H1 (cell line): ENCODE results near the gene PRKG2. TPM values are rescaled to one million over a fixed set of nuclear protein-coding genes. Genes with fewer than 3 reads are reported as not detected.

Experiments
- CTCF ChIA-PET: fragments of 300-600 bp; sonication (Branson Sonifier 250); formaldehyde crosslinking; loops from one replicate; lab custom pipeline; 2021; ENCODE audit not compliant: partially characterized antibody; lab: Charles Lee
- POLR2A ChIA-PET: fragments of 300-600 bp; sonication (Branson Sonifier 250); formaldehyde crosslinking; loops from one replicate; lab custom pipeline; 2021; ENCODE audit warnings: inconsistent platforms; ENCODE audit not compliant: partially characterized antibody; lab: Charles Lee
- DNase-seq, 2 experiments: peaks; one replicate each; pipeline versions ENCODE4 v3.0.0 to v3.0.0-alpha.2; 2010 to 2022; ENCODE audit warnings: low spot score in 2 of 2, low read depth in 1 of 2, mixed read lengths in 1 of 2
- FAIRE-seq: peaks from 2 replicates; lab custom pipeline; 2011; peaks lifted over from hg19 to GRCh38; lab: Jason Lieb, UNC
- H2AFZ ChIP-seq: 2 replicates; pipeline ENCODE4 v1.8.1; 2012; ENCODE audit warnings: low read length, inconsistent platforms
- H2AK5ac ChIP-seq: 2 replicates; pipeline ENCODE4 v1.6.1; 2013; ENCODE audit warnings: low read depth, low read length
- H2BK120ac ChIP-seq: replicated peaks from 2 replicates; pipeline ENCODE3; 2013; ENCODE audit warnings: low read depth, low read length, inconsistent platforms
- H2BK12ac ChIP-seq: 2 replicates; pipeline ENCODE4 v1.6.1; 2013; ENCODE audit warnings: low read depth, low read length
- H2BK15ac ChIP-seq: 2 replicates; pipeline ENCODE4 v1.6.1; 2013; ENCODE audit warnings: low read length
- H2BK20ac ChIP-seq: 2 replicates; pipeline ENCODE4 v1.6.1; 2013; ENCODE audit warnings: low read length
- H2BK5ac ChIP-seq: 2 replicates; pipeline ENCODE4 v1.6.1; 2013; ENCODE audit warnings: low read depth, low read length
- H3K14ac ChIP-seq: 2 replicates; pipeline ENCODE4 v1.6.1; 2013; ENCODE audit warnings: inconsistent platforms; ENCODE audit not compliant: insufficient read length
- H3K18ac ChIP-seq: 2 replicates; pipeline ENCODE4 v1.6.1; 2013; ENCODE audit warnings: low read length; ENCODE audit errors: extremely low read depth
- H3K23ac ChIP-seq: 2 replicates; pipeline ENCODE4 v1.6.1; 2013; ENCODE audit warnings: inconsistent platforms; ENCODE audit not compliant: insufficient read length
- H3K23me2 ChIP-seq: 2 replicates; pipeline ENCODE4 v1.6.1; 2013; ENCODE audit warnings: low read depth, low read length
- H3K27ac ChIP-seq: 2 replicates; pipeline ENCODE4 v1.6.1; 2011; ENCODE audit warnings: low read depth, low read length, inconsistent platforms
- H3K27me3 ChIP-seq, 4 experiments: replicated peaks in 1 of 4; 1 replicate in 1 of 4; 2 replicates in 3 of 4; pipeline versions ENCODE4 v1.6.1 to v1.8.1; 2011 to 2013; ENCODE audit warnings: low read length in 3 of 4, mild to moderate bottlenecking in 3 of 4, inconsistent platforms in 2 of 4, mixed read lengths in 2 of 4, moderate library complexity in 1 of 4; ENCODE audit not compliant: control insufficient read depth in 3 of 4, insufficient read depth in 3 of 4; ENCODE audit errors: extremely low read depth in 1 of 4
- H3K36me3 ChIP-seq, 4 experiments: 2 replicates each; pipeline versions ENCODE4 v1.6.1 to v1.8.1; 2011 to 2013; ENCODE audit warnings: mild to moderate bottlenecking in 4 of 4, low read length in 3 of 4, moderate library complexity in 2 of 4, control low read depth in 1 of 4, inconsistent platforms in 1 of 4; ENCODE audit not compliant: insufficient read depth in 4 of 4, control insufficient read depth in 2 of 4
- H3K4ac ChIP-seq: replicated peaks from 2 replicates; pipeline ENCODE3; 2013; ENCODE audit warnings: low read length, low read depth, mixed read lengths, inconsistent platforms; ENCODE audit not compliant: insufficient read length
- H3K4me1 ChIP-seq, 4 experiments: replicated peaks in 1 of 4; 1 replicate in 1 of 4; 2 replicates in 3 of 4; pipeline versions ENCODE4 v1.6.1 to v1.8.1; 2011 to 2013; ENCODE audit warnings: low read length in 3 of 4, inconsistent platforms in 2 of 4, mixed read lengths in 1 of 4; ENCODE audit not compliant: insufficient read depth in 4 of 4, control insufficient read depth in 3 of 4
- H3K4me2 ChIP-seq, 2 experiments: 2 replicates each; pipeline versions ENCODE4 v1.6.1 to v1.8.1; 2011 to 2013; ENCODE audit warnings: low read depth in 2 of 2, low read length in 2 of 2, control low read depth in 1 of 2, inconsistent platforms in 1 of 2, mild to moderate bottlenecking in 1 of 2; ENCODE audit not compliant: insufficient read depth in 1 of 2
- H3K4me3 ChIP-seq, 4 experiments: fragments of 200-600, 300-600 bp in 1 of 4; sonication (generic), shearing (Covaris generic), sonication (Bioruptor Twin) in 1 of 4; 2 replicates each; pipeline versions ENCODE4 v1.5.1 to v1.8.1; 2011 to 2016; ENCODE audit warnings: low read length in 4 of 4, low read depth in 3 of 4, control low read depth in 2 of 4, inconsistent platforms in 2 of 4, mild to moderate bottlenecking in 2 of 4, mixed read lengths in 1 of 4, moderate library complexity in 1 of 4; ENCODE audit not compliant: insufficient read depth in 2 of 4; ENCODE audit errors: extremely low read depth in 1 of 4
- H3K56ac ChIP-seq: replicated peaks from 2 replicates; pipeline ENCODE3; 2013; ENCODE audit warnings: low read depth, mild to moderate bottlenecking, mixed read lengths, low read length, inconsistent platforms; ENCODE audit not compliant: insufficient read length
- H3K79me1 ChIP-seq: 2 replicates; pipeline ENCODE4 v1.6.1; 2013; ENCODE audit warnings: low read depth, low read length, control low read depth
- H3K79me2 ChIP-seq, 2 experiments: 2 replicates each; pipeline versions ENCODE4 v1.6.1 to v1.8.1; 2012 to 2013; ENCODE audit warnings: low read length in 2 of 2, mild to moderate bottlenecking in 2 of 2, inconsistent platforms in 1 of 2; ENCODE audit not compliant: insufficient read depth in 2 of 2, control insufficient read depth in 1 of 2
- H3K9ac ChIP-seq, 4 experiments: replicated peaks in 1 of 4; 1 replicate in 1 of 4; 2 replicates in 3 of 4; pipeline versions ENCODE4 v1.6.1 to v1.8.1; 2011 to 2013; ENCODE audit warnings: low read depth in 3 of 4, low read length in 3 of 4, control low read depth in 2 of 4, mild to moderate bottlenecking in 2 of 4, moderate library complexity in 2 of 4, inconsistent platforms in 1 of 4; ENCODE audit errors: extremely low read depth in 1 of 4
- H3K9me3 ChIP-seq, 2 experiments: 2 replicates each; pipeline versions ENCODE4 v1.6.1 to v1.8.1; 2012 to 2013; ENCODE audit warnings: mild to moderate bottlenecking in 2 of 2, moderate library complexity in 2 of 2, control low read depth in 1 of 2, inconsistent platforms in 1 of 2, low read depth in 1 of 2, low read length in 1 of 2, mixed read lengths in 1 of 2; ENCODE audit not compliant: insufficient read depth in 2 of 2
- H4K20me1 ChIP-seq, 2 experiments: replicated peaks in 1 of 2; 2 replicates each; pipeline versions ENCODE3 to v1.8.1; 2011 to 2013; ENCODE audit warnings: inconsistent platforms in 2 of 2, low read length in 2 of 2, mild to moderate bottlenecking in 1 of 2; ENCODE audit not compliant: insufficient read depth in 2 of 2, control insufficient read depth in 1 of 2
- H4K5ac ChIP-seq: 2 replicates; pipeline ENCODE4 v1.6.1; 2013; ENCODE audit warnings: low read length, low read depth, mixed read lengths, inconsistent platforms; ENCODE audit not compliant: insufficient read length
- H4K8ac ChIP-seq: 2 replicates; pipeline ENCODE4 v1.8.0; 2013; ENCODE audit warnings: mild to moderate bottlenecking, moderate library complexity, low read length, inconsistent platforms; ENCODE audit not compliant: insufficient read depth; ENCODE audit errors: extremely low read depth
- H4K91ac ChIP-seq: replicated peaks from 2 replicates; pipeline ENCODE3; 2013; ENCODE audit warnings: low read length, mixed read lengths, inconsistent platforms; ENCODE audit not compliant: insufficient read length
- HDAC6 ChIP-seq: IDR thresholded peaks from one replicate; pipeline ENCODE4 v1.7.1; 2012; ENCODE audit warnings: low read depth, mild to moderate bottlenecking, inconsistent platforms, low read length, moderate library complexity
- POLR2AphosphoS5 ChIP-seq: IDR thresholded peaks from 2 replicates; pipeline ENCODE4 v1.6.1; 2011; ENCODE audit warnings: low read depth, low read length
- WGBS, 2 experiments: shearing (Covaris generic) in 1 of 2; methylation state at CpG; one replicate each; pipeline versions ENCODE4 v1.1.6 to v1.1.7; 2013 to 2015; ENCODE audit warnings: low lambda C conversion rate in 2 of 2, mixed read lengths in 2 of 2, inconsistent platforms in 1 of 2, low coverage in 1 of 2, missing lambda C conversion rate in 1 of 2; ENCODE audit not compliant: insufficient replicate concordance in 2 of 2, insufficient coverage in 1 of 2, insufficient read length in 1 of 2; ENCODE audit errors: extremely low coverage in 1 of 2, missing lambda C conversion rate in 1 of 2; 5-methylcytosine and 5-hydroxymethylcytosine counted together
- polyA plus RNA-seq, 7 experiments: library from polyadenylated mRNA; depleted of rRNA in 3 of 7; stranded (reverse) in 5 of 7; unstranded in 2 of 7; fragments of >200 nt in 5 of 7; fragments of 200-250 nt in 2 of 7; gene quantifications; 1 replicate in 5 of 7; 2 replicates in 1 of 7; 4 replicates in 1 of 7; pipeline versions ENCODE4 v1.2.1 to v1.2.3, GENCODE V29; 2011 to 2013; ENCODE audit warnings: missing spikeins in 2 of 7, mixed read lengths in 2 of 7
- total RNA-seq: library from RNA; stranded (reverse); fragmentation: NEBNext Ultra II Directional; extraction: Animal tissue kit (Norgen Biotek cat#: 25700); gene quantifications from 2 replicates; pipeline ENCODE4 v1.2.1, GENCODE V29; 2021

Gene PRKG2
- total and polyA plus RNA-seq, 2 of the 8 experiments (the other 6 are each of a cell fraction or from before 2014, with no cell fraction given) = 0.45 to 1.2 TPM

- H3K4ac ChIP-seq = no peak overlapping the region
- no peaks in the 10 kb centered on the region for H3K36me3 ChIP-seq
- CTCF ChIA-PET = interaction anchor here (1.0 kb wide), 1 partner anchor 9 kb away, joined by 3 read pairs; no protein-coding TSS in a partner anchor
- no peak overlapping the region for H2BK12ac ChIP-seq
- no peak overlapping the region for H3K9ac ChIP-seq
- no peak overlapping the region for H3K4me2 ChIP-seq
- no peak overlapping the region for H2BK15ac ChIP-seq
- no peak overlapping the region for H3K23ac ChIP-seq
- H4K8ac ChIP-seq = no peak overlapping the region
- H3K79me2 ChIP-seq = no peaks in the 10 kb centered on the region
- no peak overlapping the region for H4K5ac ChIP-seq
- no peak for TF ChIP-seq POLR2AphosphoS5
- TF ChIP-seq HDAC6 = no peak
- TF ChIP-seq, all 59 proteins: peak for 0
- H3K27me3 ChIP-seq = no peaks in the 10 kb centered on the region
- FAIRE-seq (no peak), DNase-seq (no peak)
- H3K56ac ChIP-seq = no peak overlapping the region
- H3K79me1 ChIP-seq = no peaks in the 10 kb centered on the region
- no peaks in the 10 kb centered on the region for H3K23me2 ChIP-seq
- H3K27ac ChIP-seq = no peak overlapping the region
- no peaks in the 10 kb centered on the region for H3K4me1 ChIP-seq
- H2BK5ac ChIP-seq = no peak overlapping the region
- no peak overlapping the region for H2AK5ac ChIP-seq
- no peaks in the 10 kb centered on the region for H3K9me3 ChIP-seq
- no peak overlapping the region for H2BK20ac ChIP-seq
- POLR2A ChIA-PET = no interaction called here
- no peak overlapping the region for H2BK120ac ChIP-seq
- H3K14ac ChIP-seq = no peak overlapping the region
- no peak overlapping the region for H4K91ac ChIP-seq
- 81% methylated on average over 1 of the region's 1 CpG; no CpG with 5 or more reads in 1 of the 2 experiments for WGBS, 2 experiments
- no peak overlapping the region for H2AFZ ChIP-seq
- no peak overlapping the region for H3K18ac ChIP-seq
- no peak overlapping the region for H3K4me3 ChIP-seq
- H4K20me1 ChIP-seq = no peaks in the 10 kb centered on the region
Observed at GRCh38 chr4:81250430-81250829, 35.4 kb upstream of the PRKG2 start.
